ENCODE results near the gene FUBP3. TPM values are rescaled to one million over a fixed set of nuclear protein-coding genes. Genes with fewer than 3 reads are reported as not detected.

The FUBP3 gene
- total RNA-seq, 1 experiment from 2014 or later = 78.6 TPM

DNA sequence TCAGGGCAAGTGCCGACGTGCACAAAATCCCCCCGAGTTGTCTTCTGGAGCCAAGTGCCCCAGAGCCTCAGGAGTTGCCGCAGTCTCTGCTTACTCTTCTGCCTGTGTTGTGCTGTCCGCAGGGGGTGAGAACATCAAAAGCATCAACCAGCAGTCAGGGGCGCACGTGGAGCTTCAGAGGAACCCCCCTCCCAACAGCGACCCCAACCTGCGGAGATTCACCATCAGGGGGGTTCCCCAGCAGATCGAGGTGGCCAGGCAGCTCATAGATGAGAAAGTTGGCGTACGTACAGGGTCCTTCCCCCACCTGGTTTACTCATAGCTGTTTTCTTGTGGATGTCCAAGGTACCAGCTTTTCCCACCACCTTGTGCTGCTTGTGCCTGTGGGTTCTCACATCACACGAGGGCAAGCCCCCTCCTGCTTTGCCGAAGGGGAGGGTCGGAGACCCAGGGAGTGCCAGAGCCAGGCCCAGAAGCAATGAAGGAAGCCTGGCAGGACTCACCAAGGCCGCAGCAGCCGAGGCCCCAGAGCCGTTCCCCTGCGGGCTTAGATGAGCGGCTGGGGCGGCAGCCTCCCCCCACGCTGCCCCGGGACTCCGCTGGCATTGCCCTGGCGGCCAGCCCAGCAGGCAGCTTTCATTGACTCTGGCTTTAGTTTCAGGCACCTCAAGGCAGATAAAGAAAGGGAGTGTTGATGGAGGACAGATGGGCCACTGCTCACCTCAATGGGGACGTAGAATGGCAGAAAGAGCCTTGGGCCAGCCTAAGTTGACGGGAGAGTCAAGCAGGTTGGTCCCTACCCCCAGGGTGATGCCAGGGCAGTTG, 51.3 kb downstream of the FUBP3 start:
- Histone ChIP-seq H3K4me1 (ENCODE audit: insufficient read depth, low read length) (peaks cover 4% of the 10 kb centered on the region; the same call in 1 of the 2 replicates), H3K56ac (ENCODE audit: insufficient read length, low read depth, low read length) (no peak overlapping the region), H2BK12ac (ENCODE audit: insufficient read length, low read depth, low read length) (no peak overlapping the region), H3K23ac (ENCODE audit: insufficient read length, low read depth, low read length) (no peak overlapping the region), H4K20me1 (ENCODE audit: control insufficient read depth, insufficient read depth, insufficient read length) (no peaks in the 10 kb centered on the region), H2AK5ac (ENCODE audit: insufficient read length, low read length) (no peak overlapping the region), H3K79me1 (ENCODE audit: insufficient read depth, low read depth, low read length, poor library complexity, severe bottlenecking) (no peaks in the 10 kb centered on the region), H3K27me3 (ENCODE audit: insufficient read depth, low read length) (no peaks in the 10 kb centered on the region), H2BK5ac (ENCODE audit: insufficient read length, low read length) (no peak overlapping the region), H3K18ac (ENCODE audit: insufficient read length, low read depth, low read length) (no peak overlapping the region), H4K91ac (ENCODE audit: insufficient read length, low read depth, low read length) (no peak overlapping the region), H3K9me3 (ENCODE audit: control insufficient read depth, low read depth, low read length) (no peaks in the 10 kb centered on the region), H4K5ac (ENCODE audit: insufficient read length, low read depth, low read length) (no peak overlapping the region), H4K8ac (replicated peaks; ENCODE audit: insufficient read length, low read depth, low read length) (no peak overlapping the region), H3K14ac (ENCODE audit: insufficient read depth, low read length) (no peak overlapping the region), H3K4me2 (ENCODE audit: insufficient read depth, insufficient read length, low read length) (no peak overlapping the region), H3K79me2 (ENCODE audit: insufficient read depth, low read length) (no peaks in the 10 kb centered on the region), H2BK120ac (ENCODE audit: low read depth, low read length, poor library complexity, severe bottlenecking) (no peak overlapping the region), H2BK15ac (ENCODE audit: low read depth, low read length) (no peak overlapping the region), H3K4ac (ENCODE audit: low read depth, low read length) (no peak overlapping the region), H2AFZ (ENCODE audit: low read length) (no peak overlapping the region), H3T11ph (ENCODE audit: low read length) (no peak overlapping the region), H3K9ac (ENCODE audit: extremely low read depth, insufficient read length, low read length) (no peak overlapping the region), H2BK20ac (ENCODE audit: low read depth, low read length, poor library complexity, severe bottlenecking) (no peak overlapping the region), H3K23me2 (ENCODE audit: insufficient read length, low read depth, low read length, poor library complexity, severe bottlenecking) (no peaks in the 10 kb centered on the region), H3K27ac (ENCODE audit: insufficient read length, low read depth, low read length) (no peak overlapping the region)
- H3K27me3 Mint-ChIP-seq (ENCODE audit: low read depth) = no peaks in the 10 kb centered on the region; the same call in 1 of the 2 replicates
- H3K9me3 Mint-ChIP-seq = no peaks in the 10 kb centered on the region; a peak in 1 of 5 replicates
- TF ChIP-seq, protein P1, sequence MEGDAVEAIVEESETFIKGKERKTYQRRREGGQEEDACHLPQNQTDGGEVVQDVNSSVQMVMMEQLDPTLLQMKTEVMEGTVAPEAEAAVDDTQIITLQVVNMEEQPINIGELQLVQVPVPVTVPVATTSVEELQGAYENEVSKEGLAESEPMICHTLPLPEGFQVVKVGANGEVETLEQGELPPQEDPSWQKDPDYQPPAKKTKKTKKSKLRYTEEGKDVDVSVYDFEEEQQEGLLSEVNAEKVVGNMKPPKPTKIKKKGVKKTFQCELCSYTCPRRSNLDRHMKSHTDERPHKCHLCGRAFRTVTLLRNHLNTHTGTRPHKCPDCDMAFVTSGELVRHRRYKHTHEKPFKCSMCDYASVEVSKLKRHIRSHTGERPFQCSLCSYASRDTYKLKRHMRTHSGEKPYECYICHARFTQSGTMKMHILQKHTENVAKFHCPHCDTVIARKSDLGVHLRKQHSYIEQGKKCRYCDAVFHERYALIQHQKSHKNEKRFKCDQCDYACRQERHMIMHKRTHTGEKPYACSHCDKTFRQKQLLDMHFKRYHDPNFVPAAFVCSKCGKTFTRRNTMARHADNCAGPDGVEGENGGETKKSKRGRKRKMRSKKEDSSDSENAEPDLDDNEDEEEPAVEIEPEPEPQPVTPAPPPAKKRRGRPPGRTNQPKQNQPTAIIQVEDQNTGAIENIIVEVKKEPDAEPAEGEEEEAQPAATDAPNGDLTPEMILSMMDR (conservative IDR thresholded peaks at IDR 0.05) = no peak
- peaks cover 42 to 71% (median 65%) of the 10 kb centered on the region in 3 experiments; a peak in 6 of 7 replicates for H3K36me3 Mint-ChIP-seq (ENCODE audit: insufficient read depth in 1 of 3, low read depth in 3 of 3)
- peak overlapping the region; percentile 84 to 99 (median 95); a peak in 5 of 7 replicates for H3K27ac Mint-ChIP-seq
- peaks cover 30 to 41% of the 10 kb centered on the region in 2 experiments for H3K4me1 Mint-ChIP-seq
- no peak overlapping the region for H3K4me3 Mint-ChIP-seq
- DNase-seq = no peak
- WGBS (ENCODE audit: extremely low coverage, insufficient read length, low lambda C conversion rate) = no CpG with 5 or more reads among the region's 27 CpGs

All from H9 (cell line).